ENCODE measurements around the gene CISD3. TPM values are rescaled to one million over a fixed set of nuclear protein-coding genes. Genes with fewer than 3 reads are reported as not detected.

Gene CISD3
- total and polyA plus RNA-seq, 10 of the 15 experiments (the other 5 are each of a cell fraction or from before 2014, with no cell fraction given): 2.6 to 38.1 (median 8.1) TPM

GRCh38 chr17:38717139-38717745 lies 12.9 kb upstream of the CISD3 start:
- Histone ChIP-seq H3K9me3 (replicated peaks; ENCODE audit: control insufficient read depth, insufficient read depth, low read length) (no peaks in the 10 kb centered on the region), H3K27me3 (replicated peaks in 1 of 2; ENCODE audit: control insufficient read depth in 2 of 2, insufficient read depth in 2 of 2, low read length in 1 of 2) (no peaks in the 10 kb centered on the region), H2AFZ (ENCODE audit: control insufficient read depth, low read depth, low read length) (no peak overlapping the region), H3K36me3 (ENCODE audit: control insufficient read depth in 2 of 2, insufficient read depth in 2 of 2, low read length in 1 of 2) (peaks cover 9 to 14% of the 10 kb centered on the region in 2 experiments), H3K79me2 (ENCODE audit: control insufficient read depth, insufficient read depth, low read length) (no peaks in the 10 kb centered on the region), H4K20me1 (ENCODE audit: control insufficient read depth, insufficient read depth) (no peaks in the 10 kb centered on the region), H3K4me1 (ENCODE audit: control insufficient read depth, insufficient read depth, low read length) (peaks cover 10% of the 10 kb centered on the region), H3K4me2 (ENCODE audit: control insufficient read depth, insufficient read depth) (no peak overlapping the region), H3K4me3 (no peak overlapping the region), H3K27ac (ENCODE audit: control insufficient read depth, insufficient read depth) (no peak overlapping the region), H3K9ac (ENCODE audit: control insufficient read depth, insufficient read depth, low read length) (no peak overlapping the region)
- FAIRE-seq: no peak
- POLR2A ChIA-PET: no interaction called here
- TF ChIP-seq FOXM1 (IDR thresholded peaks at IDR 0.05; ENCODE audit: low read depth, low read length): no peak
- TF ChIP-seq POLR2A (IDR thresholded peaks at IDR 0.05; ENCODE audit: low read depth, low read length): peak; percentile 35; the same call in 1 of the 2 replicates
- intact Hi-C loops (cut with micrococcal nuclease; ENCODE audit: unreplicated experiment): no loop called here
- WGBS (ENCODE audit: insufficient coverage, insufficient replicate concordance, low lambda C conversion rate, missing lambda C conversion rate): 82% methylated on average over 9 of the region's 12 CpGs
- SMC1A ChIA-PET (ENCODE audit: uncharacterized antibody, unreplicated experiment): no interaction called here
- RAD21 ChIA-PET (ENCODE audit: unreplicated experiment): no interaction called here
- no peak for DNase-seq (ENCODE audit: low read depth, low spot score)
- BruUV-seq (replicated peaks): no TSS peak
- CTCF ChIA-PET: interaction anchor here (0.6 to 2.8 kb wide), 3 partner anchors 18 to 159 kb away, joined by 3 to 11 read pairs (median 3); no protein-coding TSS in a partner anchor
- ATAC-seq: no peak
- in situ Hi-C loops (cut with MboI): no loop called here

- Histone ChIP-seq H3K4me3 (no peak overlapping the region), H3K4me1 (ENCODE audit: control insufficient read depth, insufficient read depth, low read length) (peaks cover 7% of the 10 kb centered on the region), H3K27me3 (replicated peaks in 1 of 2; ENCODE audit: control insufficient read depth in 2 of 2, insufficient read depth in 2 of 2, low read length in 1 of 2) (no peaks in the 10 kb centered on the region), H2AFZ (ENCODE audit: control insufficient read depth, low read depth, low read length) (no peak overlapping the region), H3K9ac (ENCODE audit: control insufficient read depth, insufficient read depth, low read length) (no peak overlapping the region), H3K9me3 (replicated peaks; ENCODE audit: control insufficient read depth, insufficient read depth, low read length) (no peaks in the 10 kb centered on the region), H4K20me1 (ENCODE audit: control insufficient read depth, insufficient read depth) (no peaks in the 10 kb centered on the region), H3K79me2 (ENCODE audit: control insufficient read depth, insufficient read depth, low read length) (no peaks in the 10 kb centered on the region), H3K36me3 (ENCODE audit: control insufficient read depth in 2 of 2, insufficient read depth in 2 of 2, low read length in 1 of 2) (peaks cover 6 to 9% of the 10 kb centered on the region in 2 experiments; a peak in 3 of 4 replicates), H3K4me2 (ENCODE audit: control insufficient read depth, insufficient read depth) (no peak overlapping the region), H3K27ac (ENCODE audit: control insufficient read depth, insufficient read depth) (no peak overlapping the region)
- BruUV-seq (replicated peaks): no TSS peak
- ChIA-PET RAD21 (ENCODE audit: unreplicated experiment) (no interaction called here), SMC1A (ENCODE audit: uncharacterized antibody, unreplicated experiment) (interaction anchor here (0.7 to 1.7 kb wide), 2 partner anchors 8 to 43 kb away, joined by 4 to 5 read pairs; no protein-coding TSS in a partner anchor), CTCF (interaction anchor here (1.3 kb wide), 1 partner anchor 16 kb away, joined by 5 read pairs; no protein-coding TSS in a partner anchor), POLR2A (interaction anchor here (0.9 to 1.0 kb wide), 2 partner anchors 9 to 18 kb away, joined by 3 to 5 read pairs; no protein-coding TSS in a partner anchor)
- FAIRE-seq (no peak), ATAC-seq (no peak), DNase-seq (ENCODE audit: low read depth, low spot score) (no peak)
- in situ Hi-C loops (cut with MboI): no loop called here
- 91% methylated on average over 21 of the region's 29 CpGs for WGBS (ENCODE audit: insufficient coverage, insufficient replicate concordance, low lambda C conversion rate, missing lambda C conversion rate)
- intact Hi-C loops (cut with micrococcal nuclease; ENCODE audit: unreplicated experiment): no loop called here
- TF ChIP-seq POLR2A (IDR thresholded peaks at IDR 0.05; ENCODE audit: low read depth, low read length) (peak; percentile 52; the same call in 1 of the 2 replicates), MEF2A (IDR thresholded peaks at IDR 0.05; ENCODE audit: insufficient read depth, low read depth, low read length) (no peak)
Observed at GRCh38 chr17:38719289-38719942, 10.7 kb upstream of the CISD3 start.

All from GM12878 (cell line).